Inferior parietal cortex (tissue), 1 donor: Measurements from ENCODE around the gene LNPK.
"Not testable (repeated sequence)": the region's sequence is repeated elsewhere in the genome, so short reads cannot be mapped to it uniquely, and the experiment has no call there.

Experiments
- DNase-seq: peaks from one replicate; pipeline ENCODE4 v3.0.0-alpha.2; 2016; ENCODE audit errors: extremely low spot score

Gene LNPK, protein sequence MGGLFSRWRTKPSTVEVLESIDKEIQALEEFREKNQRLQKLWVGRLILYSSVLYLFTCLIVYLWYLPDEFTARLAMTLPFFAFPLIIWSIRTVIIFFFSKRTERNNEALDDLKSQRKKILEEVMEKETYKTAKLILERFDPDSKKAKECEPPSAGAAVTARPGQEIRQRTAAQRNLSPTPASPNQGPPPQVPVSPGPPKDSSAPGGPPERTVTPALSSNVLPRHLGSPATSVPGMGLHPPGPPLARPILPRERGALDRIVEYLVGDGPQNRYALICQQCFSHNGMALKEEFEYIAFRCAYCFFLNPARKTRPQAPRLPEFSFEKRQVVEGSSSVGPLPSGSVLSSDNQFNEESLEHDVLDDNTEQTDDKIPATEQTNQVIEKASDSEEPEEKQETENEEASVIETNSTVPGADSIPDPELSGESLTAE

DNA sequence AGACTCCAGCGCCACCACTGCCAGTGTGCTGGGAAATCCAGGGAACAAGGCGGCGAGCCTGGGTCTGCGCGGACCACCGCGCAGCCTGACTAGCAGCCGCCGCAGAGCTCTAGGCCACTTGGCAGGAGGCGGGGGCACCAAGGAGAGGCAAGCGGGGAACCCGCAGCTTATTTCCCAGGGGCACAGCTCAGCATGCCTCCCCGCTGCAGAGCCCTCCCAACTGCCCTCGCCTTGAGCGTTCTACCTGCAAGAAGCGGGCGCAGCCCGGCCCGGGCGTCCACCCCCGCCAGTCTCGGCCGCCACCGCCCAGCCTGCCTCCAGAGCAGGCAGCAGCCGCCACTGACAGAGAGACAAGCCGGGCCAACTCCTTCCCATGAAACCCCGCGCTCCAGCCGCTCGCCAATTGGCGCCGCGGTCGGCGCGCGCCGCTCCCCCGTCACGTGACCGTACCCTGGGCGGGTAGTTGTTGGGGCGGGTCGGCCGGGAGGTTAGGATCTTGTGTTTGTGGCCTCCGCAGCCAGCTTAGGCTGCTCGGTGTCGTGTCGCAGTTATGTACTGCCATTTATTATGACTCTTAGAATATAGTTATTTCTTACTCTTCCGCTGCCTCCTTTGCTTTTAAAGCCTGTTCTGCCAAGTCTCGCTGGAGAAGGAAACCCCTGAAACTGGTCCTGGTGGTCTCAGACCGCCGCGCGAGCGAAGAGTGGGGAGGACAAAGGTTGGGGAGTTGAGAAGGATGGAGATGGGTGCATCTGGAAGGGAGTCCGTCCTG is at the start of gene LNPK:
LNPK (minus strand) TSS at position 352 of the 772 bp plus-strand sequence. CDS start 6,683 bp downstream, outside the sequence.
- peak; percentile 95 for DNase-seq

DNA sequence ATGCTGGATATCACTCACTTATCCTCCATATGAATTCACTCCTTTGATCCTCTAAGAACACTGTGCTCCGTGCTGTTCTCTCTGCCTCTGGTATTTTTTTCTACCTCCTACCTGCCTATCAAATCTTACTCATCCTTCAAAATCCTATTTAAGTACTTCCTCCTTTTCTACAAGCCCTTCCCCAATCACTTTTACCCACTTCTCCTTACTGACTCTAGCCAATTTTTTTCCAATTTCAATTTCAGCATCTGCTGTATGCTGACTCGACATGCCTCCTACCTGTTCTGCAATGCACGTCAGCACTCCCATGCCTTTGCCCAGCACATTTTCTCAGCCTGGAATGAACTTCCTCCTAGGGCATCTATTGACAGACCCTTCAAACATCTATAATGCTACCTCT is 37.3 kb upstream of the LNPK start:
- DNase-seq = no peak

DNA sequence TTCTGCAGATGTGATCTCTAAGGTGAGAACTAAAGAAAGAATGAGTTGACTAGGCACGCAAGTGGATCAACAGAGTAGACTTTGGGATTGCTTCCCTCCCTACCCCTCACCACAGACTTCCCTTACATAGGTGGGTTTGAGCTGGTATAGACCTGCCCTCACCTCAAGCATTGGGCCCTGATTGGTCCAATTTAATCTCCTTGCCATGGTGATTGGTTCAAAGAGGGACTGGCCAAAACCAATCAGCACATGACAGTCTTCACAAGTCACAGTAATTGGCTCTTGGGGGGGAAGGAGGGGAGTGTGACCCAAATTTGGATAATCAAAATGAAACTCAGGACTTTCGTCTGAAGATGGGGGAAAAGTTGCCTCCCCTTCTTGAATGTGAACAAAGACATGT is 36.6 kb upstream of the LNPK start:
- no peak for DNase-seq

DNA sequence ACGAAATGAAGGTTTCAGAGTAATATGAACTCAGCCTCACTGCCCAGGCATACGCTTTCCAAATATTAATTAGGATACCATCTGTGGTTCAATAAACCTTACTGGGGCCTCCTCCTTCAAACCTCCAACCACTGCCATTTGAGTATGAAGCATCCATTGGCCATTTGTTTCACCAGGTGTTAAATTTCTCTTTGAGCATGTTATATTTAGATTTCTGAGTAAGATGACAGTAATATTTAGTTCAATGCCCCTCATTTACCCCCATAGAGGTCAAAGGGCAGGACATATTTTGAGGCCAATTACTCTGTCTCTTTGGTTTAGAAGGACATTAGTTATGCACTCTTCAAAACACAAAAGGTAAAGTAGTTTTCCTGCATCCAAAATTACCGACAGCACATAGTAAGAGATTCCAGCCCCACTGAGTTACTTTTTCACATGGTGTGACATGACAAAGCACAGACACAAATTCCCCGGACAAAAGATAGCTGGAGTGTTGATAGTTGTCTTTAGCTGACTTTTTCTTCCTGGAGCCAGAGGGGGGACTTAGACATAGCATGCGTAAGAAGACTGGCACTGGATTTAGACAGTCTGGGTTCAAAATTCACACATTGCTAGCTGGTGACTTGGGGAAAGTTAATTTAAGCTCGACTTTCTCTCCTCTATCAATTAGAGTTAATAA is 33.1 kb upstream of the LNPK start:
- DNase-seq = no peak

DNA sequence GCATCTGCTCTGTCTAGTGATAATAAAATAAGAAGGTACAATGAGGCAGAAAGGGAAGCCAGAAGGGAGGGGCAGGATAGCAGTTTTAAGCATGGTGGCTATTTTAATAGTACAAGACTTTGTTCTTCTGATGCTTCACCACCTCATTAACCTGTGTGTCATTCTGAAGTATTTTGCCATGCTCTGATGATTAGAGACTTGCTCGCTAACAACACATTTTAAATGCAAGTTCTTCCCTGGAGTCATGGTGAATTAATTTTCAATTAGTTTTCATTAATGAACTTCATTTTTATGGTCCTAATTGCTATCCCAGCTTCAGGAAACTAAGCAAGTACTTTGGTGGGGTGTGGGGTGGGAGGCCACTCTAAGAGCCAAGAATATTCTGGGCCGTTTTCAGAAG is 25.7 kb upstream of the LNPK start:
- no peak for DNase-seq

DNA sequence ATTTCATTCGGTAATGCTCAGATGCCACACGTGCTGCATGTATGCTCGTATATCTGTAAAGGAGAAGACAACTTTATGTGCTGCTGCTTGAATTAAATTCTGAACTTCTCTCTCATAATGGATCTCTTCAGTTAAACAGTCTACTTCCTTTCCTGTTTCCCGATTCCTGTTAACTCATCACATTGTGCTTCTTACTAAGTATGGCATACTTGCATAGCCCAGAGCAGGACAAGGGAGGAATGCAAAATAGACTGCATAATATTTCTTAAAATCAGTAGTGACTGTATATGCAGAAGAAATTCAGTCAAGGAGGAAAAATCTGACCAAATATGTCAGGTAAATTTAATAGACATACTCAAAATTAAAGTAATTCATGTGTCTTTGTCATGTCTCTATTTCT is 23.9 kb upstream of the LNPK start:
- DNase-seq = no peak

DNA sequence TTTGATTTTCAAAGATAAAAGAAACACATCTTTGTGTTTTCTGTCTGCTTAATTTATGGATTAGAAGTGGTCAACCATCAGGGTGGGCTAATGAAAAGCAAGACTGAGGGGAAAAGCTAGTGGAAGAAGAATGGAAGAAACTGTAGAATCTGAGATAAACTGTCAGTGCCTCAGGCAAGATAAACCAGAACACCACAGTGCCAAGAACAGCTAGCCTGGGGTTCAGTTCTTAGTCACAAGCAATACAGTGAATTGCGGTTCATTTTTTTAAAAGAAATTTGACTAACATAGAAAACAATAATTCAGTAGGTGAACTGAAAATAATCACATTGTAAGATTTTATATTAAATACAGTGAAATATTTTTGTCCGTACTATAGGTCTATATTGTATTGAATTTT is 22.0 kb upstream of the LNPK start:
- DNase-seq = no peak

DNA sequence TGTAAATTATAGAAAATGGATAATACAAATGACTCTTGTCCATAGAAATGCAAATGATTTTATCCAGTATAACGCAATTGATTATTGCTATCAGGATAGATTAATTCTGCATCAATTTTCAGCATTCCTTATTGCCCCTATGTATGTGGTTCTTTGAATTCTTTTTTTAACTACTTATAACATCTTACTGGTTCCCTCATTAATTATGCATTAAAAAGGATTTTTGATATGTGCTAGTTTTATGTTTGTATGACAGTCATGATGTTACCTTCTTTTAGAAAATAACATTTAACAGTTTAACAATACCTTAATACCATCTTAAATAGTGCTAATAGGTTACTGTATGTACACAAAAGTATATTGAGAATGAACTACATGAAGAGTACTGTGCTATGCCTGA is 20.0 kb upstream of the LNPK start:
- DNase-seq = no peak

DNA sequence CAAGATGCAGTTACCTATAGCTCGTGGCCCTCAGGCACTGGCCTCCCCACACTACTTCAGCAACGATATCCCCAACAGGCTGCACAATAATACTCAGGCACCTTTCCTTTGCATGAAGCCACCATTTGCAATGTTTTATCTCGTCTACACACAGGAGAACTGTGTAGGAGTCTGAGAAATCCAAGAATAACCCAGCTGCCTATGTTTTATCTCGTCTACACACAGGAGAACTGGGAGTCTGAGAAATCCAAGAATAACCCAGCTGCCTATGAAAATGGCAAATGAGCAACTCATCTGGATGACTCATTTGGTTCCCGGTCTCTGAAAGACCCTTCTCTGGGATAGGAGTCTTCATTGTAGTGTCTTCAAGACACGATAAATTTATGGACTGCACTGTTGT is 18.3 kb upstream of the LNPK start:
- DNase-seq = no peak

DNA sequence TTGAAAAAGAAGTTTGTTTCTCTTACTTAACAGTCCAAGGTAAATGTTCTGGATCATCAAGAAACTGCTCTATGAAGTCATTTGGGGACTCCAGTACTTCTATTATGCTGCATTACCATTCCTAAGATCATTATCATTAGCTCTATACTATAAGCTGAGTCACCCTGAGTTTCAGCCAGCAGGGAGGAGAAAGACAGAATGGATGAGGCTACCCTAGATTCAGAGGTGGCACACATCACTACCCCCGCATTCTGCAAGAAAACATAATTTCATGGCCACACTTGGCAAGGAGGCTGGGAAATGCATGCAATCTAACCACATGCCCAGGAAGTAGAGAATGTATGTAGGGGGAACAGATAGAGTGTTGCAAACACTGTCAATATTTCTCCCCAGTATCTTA is 16.6 kb upstream of the LNPK start:
- DNase-seq = no peak

DNA sequence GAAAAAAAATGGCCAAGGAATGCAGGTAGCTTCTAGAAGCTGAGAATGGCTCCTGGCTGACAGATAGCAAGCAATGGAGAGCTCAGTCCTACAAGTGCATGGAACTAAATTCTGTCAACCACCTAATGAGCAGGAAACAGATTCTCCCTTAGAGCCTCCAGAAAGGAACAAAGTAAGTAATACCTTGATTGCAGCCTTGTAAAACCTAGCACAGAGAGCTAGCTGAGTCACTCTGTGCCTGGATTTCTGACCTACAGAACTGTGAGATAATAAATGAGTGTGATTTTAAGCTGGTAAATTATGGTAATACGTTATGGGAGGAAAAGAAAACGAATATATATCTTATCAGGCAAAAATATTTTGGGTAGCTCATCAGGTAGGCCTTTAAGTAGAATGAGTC is 7.4 kb upstream of the LNPK start:
- DNase-seq = no peak

DNA sequence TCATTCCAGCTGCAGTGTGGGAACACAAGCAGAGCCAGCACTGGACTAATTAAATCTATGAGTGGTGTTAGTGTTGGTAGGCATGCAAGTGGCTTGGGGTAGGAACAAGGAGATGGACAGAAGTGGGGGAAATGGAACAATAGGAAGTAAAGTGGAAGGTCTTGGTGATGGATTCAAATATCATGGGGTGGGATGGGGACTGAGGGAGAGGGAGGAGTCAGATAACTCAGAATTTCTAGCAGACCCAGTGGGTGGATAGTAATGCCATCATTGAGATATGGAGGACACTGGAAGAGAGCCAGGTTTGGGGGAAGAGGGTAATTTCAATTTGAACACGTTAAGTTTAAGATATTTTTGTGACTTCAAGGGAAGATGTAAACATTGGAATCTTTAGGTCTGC is 2.9 kb upstream of the LNPK start:
- DNase-seq = no peak

DNA sequence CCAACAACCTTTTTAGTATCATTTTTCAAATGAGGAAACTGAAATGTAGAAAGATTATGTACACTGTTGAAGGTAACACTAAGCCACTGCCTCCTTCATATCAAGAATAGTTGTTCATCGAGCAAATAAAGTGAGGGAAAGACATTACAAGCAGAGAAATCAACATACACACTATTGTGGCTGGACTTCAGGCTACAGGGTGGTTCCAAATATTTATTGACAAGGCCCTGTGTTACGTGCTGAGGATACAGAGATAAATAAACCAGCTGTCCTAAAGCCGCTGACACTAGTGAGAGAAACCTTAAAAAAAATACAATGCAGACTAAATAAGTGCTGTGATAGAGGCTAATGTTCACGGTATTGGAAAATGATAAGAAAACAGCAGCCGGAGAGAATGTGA is 1.9 kb upstream of the LNPK start:
- no peak for DNase-seq

DNA sequence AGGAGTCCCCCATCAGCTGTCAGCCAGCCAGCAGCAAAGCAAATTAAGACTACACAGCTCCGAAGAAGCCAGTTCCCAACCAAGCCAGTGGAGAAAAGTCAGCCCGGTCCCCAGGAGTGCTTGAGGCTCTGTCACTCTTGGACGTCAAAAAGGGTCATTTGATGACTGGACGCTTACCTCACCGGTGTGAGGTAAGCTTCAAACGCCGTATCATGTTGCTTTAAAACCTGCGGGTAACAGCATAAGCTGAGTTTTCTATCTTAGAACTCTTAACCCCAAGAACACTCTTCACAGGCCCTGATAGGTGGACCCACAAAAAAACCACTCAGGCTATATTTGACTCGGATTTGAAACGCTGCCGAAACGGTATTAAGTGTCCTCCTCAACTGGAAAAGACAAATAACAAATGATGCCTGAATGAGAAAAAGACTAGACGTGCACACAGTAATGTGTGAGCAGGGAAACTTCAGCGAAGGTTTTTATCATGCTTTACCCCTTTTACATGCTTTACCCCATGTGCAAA is 682 bp upstream of the LNPK start:
- peak; percentile 17 for DNase-seq

DNA sequence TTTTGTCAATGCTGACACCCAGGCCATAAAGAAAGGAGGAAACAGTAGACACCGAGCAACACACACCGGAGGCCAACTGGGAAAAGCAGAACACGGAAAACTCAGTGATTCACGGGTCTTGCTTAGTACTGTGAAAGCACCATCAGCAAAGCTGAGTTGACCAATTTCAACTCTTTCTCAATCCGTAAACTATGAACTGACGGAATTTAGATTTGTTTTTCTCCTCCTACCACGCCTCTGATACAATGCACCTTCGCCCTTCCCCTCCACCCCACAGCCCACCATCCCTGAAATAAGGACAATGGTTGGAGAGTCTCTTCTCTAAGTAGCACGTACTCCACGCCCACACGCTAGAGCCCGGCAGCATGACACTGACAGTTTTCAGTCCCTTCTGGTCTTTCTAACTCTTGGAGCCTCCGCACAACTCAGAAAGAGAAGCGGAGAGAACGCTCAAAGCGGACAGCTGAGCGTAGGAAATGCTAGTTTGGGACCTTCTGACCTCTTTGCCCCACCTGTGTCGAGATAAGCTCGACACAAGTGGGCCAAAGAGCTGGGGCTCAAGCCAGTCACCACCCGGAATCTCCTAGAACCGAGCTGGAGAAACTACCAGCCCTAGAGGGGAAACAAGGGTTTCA is 669 bp downstream of the LNPK start:
- DNase-seq = no peak

DNA sequence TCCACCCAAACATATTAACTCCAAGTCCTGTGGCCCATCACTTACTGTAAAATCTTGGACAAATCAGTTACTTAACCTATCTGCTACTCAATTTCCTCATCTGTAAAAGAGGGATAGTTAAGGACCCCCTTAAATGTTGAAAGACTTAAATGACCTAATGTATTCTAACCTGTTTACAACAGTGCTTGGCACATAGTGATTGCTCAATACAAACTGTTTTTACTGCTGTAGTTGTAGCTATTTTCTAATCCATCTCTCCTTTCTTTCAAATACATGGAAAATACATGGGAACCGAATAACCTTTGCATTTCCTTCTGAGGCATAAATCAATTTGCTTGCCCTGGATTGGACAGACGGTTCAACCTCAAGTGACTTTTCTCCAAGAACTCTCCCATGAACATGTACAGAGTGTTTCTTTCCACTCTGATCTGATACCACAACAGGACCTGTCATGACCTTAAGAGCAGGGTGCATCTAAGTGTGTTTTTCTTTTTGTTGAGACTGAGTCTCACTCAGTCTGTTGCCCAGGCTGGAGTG is 2.7 kb downstream of the LNPK start:
- no peak for DNase-seq

DNA sequence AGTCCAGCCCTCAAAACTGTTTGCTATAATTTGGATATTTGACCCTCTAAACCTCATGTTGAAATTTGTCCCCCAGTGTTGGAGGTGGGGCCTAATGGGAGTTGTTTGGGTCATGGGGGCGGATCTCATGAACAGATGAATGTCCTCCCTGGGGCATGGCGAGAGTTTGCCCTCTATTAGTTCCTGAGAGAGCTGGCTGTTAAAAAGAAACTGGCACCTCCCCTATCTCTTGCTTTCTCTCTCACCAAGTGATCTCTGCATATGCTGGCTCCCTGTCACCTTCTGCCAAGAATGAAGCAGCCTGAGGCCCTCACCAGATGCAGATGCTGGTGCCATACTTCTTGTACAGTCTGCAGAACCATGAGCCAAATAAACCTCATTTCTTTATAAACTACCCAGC is 12.0 kb downstream of the LNPK start:
- no peak for DNase-seq

DNA sequence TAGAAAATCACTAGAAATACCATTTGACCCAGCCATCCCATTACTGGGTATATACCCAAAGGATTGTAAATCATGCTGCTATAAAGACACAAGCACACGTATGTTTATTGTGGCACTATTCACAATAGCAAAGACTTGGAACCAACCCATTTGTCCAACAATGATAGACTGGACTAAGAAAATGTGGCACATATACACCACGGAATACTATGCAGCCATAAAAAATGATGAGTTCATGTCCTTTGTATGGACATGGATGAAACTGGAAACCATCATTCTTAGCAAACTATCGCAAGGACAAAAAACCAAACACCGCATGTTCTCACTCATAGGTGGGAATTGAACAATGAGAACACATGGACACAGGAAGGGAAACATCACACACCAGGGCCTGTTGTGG is 14.9 kb downstream of the LNPK start:
- not testable (repeated sequence) for DNase-seq

DNA sequence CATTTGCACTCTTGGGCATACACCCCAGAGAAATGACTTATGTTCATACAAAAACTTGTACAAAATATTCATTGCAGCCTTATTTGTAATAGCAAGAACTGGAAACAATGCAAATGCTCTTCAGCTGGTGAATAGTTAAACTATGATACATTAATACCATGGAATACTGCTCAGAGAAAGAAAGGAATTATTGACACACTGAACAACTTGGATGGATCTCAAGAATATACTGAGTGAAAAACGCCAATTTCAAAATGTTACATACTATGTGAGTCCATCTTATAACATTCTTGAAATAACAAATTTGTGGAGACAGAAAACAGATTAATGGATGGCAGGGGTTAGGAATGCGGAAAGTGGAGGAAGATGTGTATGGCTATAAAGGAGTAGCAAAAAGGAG is 17.2 kb downstream of the LNPK start:
- DNase-seq = no peak

DNA sequence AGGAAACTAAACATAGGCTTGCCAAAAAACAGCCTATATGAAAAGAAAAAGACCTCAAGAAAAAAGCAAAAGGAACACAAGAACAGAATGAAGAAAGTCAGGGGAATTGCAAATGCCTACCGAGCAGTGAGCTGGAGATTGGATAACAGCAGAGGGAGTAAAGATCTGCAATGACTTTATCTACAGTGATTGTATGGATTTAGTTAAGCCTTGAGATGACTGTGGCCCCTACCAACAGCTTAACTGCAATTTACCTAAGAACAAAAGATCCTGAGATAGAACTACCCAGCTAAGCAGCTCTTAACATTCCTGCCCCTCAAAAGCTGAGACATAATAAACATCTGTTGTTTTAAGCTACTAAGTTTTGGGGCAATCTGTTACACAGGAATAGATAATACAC is 20.5 kb downstream of the LNPK start:
- DNase-seq = no peak

DNA sequence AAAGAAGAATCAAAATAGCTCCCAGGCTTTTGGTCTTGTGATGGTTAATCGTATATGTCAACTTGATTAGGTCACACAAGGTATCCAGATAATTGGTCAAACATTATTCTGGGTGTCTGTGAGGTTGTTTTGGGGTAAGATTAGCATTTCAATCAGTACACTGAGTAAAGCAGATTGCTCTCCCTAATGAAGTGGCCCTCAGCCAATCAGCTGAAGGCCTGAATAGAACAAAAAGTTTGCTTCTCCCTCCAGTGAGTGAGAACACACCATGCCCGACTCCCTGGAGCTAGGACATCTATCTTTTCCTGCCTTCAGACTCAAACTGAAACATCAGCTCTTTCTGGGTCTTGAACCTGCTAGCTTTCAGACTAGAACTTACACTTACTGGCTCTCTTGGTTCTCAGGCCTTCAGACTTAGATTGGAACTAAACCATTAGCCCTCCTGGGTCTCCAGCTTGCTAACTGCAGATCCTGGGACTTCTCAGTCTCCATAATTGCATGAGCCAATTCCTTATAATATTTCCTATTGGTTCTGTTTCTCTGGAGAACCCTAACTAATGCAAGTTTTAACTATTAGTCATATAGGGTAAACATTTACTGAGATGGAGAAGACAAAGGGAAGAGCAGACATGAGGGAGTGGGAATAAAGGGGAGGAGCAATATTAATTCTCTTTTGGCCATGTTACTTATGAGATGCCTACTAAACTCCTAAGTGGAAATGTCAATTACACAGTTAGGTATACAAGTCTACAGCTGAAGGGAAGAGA is 25.5 kb downstream of the LNPK start:
- DNase-seq = no peak
